Measurements from ENCODE around the gene SLC26A9. TPM values are rescaled to one million over a fixed set of nuclear protein-coding genes. Genes with fewer than 3 reads are reported as not detected.

The SLC26A9 gene
- total RNA-seq, 1 donor from 2014 or later, result not detected

GRCh38 chr1:205935869-205936268, 7.4 kb downstream of the SLC26A9 start:
- Mint-ChIP-seq H3K4me1 (ENCODE audit: low read depth) (peaks cover 15% of the 10 kb centered on the region), H3K27me3 (ENCODE audit: low read depth) (peaks cover 8% of the 10 kb centered on the region), H3K36me3 (ENCODE audit: low read depth) (no peaks in the 10 kb centered on the region), H3K4me3 (ENCODE audit: unreplicated experiment) (no peak overlapping the region), H3K9me3 (ENCODE audit: low read depth) (no peaks in the 10 kb centered on the region), H3K27ac (ENCODE audit: unreplicated experiment) (no peak overlapping the region)
- TF ChIP-seq CTCF (IDR thresholded peaks at IDR 0.05), result no peak
- no peak for DNase-seq (ENCODE audit: low spot score)

GRCh38 chr1:205934788-205935187, 8.5 kb downstream of the SLC26A9 start:
- H3K36me3 Mint-ChIP-seq (ENCODE audit: low read depth), result no peaks in the 10 kb centered on the region
- peaks cover 15% of the 10 kb centered on the region for H3K4me1 Mint-ChIP-seq (ENCODE audit: low read depth)
- no peak for TF ChIP-seq CTCF (IDR thresholded peaks at IDR 0.05)
- no peak for DNase-seq (ENCODE audit: low spot score)
- no peak overlapping the region for H3K27ac Mint-ChIP-seq (ENCODE audit: unreplicated experiment)
- no peaks in the 10 kb centered on the region for H3K9me3 Mint-ChIP-seq (ENCODE audit: low read depth)
- no peak overlapping the region for H3K4me3 Mint-ChIP-seq (ENCODE audit: unreplicated experiment)
- peaks cover 7% of the 10 kb centered on the region for H3K27me3 Mint-ChIP-seq (ENCODE audit: low read depth)

- TF ChIP-seq CTCF (IDR thresholded peaks at IDR 0.05), result no peak
- Mint-ChIP-seq H3K36me3 (ENCODE audit: low read depth) (no peaks in the 10 kb centered on the region), H3K9me3 (ENCODE audit: low read depth) (no peaks in the 10 kb centered on the region), H3K4me3 (ENCODE audit: unreplicated experiment) (no peak overlapping the region), H3K27ac (ENCODE audit: unreplicated experiment) (no peak overlapping the region), H3K4me1 (ENCODE audit: low read depth) (peaks cover 15% of the 10 kb centered on the region), H3K27me3 (ENCODE audit: low read depth) (peaks cover 4% of the 10 kb centered on the region)
- DNase-seq (ENCODE audit: low spot score), result peak; percentile 8
Observed at GRCh38 chr1:205933671-205934618, 9.3 kb downstream of the SLC26A9 start.

GRCh38 chr1:205932776-205933175, 10.5 kb downstream of the SLC26A9 start:
- Mint-ChIP-seq H3K27ac (ENCODE audit: unreplicated experiment) (no peak overlapping the region), H3K4me1 (ENCODE audit: low read depth) (peaks cover 15% of the 10 kb centered on the region), H3K9me3 (ENCODE audit: low read depth) (no peaks in the 10 kb centered on the region), H3K27me3 (ENCODE audit: low read depth) (no peaks in the 10 kb centered on the region), H3K36me3 (ENCODE audit: low read depth) (no peaks in the 10 kb centered on the region), H3K4me3 (ENCODE audit: unreplicated experiment) (no peak overlapping the region)
- no peak for TF ChIP-seq CTCF (IDR thresholded peaks at IDR 0.05)
- DNase-seq (ENCODE audit: low spot score), result no peak

- Mint-ChIP-seq H3K36me3 (ENCODE audit: low read depth) (no peaks in the 10 kb centered on the region), H3K27me3 (ENCODE audit: low read depth) (no peaks in the 10 kb centered on the region), H3K4me3 (ENCODE audit: unreplicated experiment) (no peak overlapping the region), H3K27ac (ENCODE audit: unreplicated experiment) (no peak overlapping the region), H3K4me1 (ENCODE audit: low read depth) (peaks cover 7% of the 10 kb centered on the region), H3K9me3 (ENCODE audit: low read depth) (no peaks in the 10 kb centered on the region)
- DNase-seq (ENCODE audit: low spot score), result no peak
- no peak for TF ChIP-seq CTCF (IDR thresholded peaks at IDR 0.05)
Observed at GRCh38 chr1:205930799-205931281, 12.4 kb downstream of the SLC26A9 start.
